22Rv1 (cell line): ENCODE results near the gene TFF3.

Experiments used
- H3K27ac ChIP-seq: fragments of 450-650 bp; 2 replicates; pipeline ENCODE4 v1.5.1; 2017
- CTCF ChIP-seq: fragments of 450-650 bp; IDR thresholded peaks from 2 replicates; pipeline ENCODE4 v1.5.1; 2017; ENCODE audit warnings: mild to moderate bottlenecking
- ZFX ChIP-seq: fragments of 450-650 bp; IDR thresholded peaks from 2 replicates; pipeline ENCODE4 v1.6.1; 2017; ENCODE audit warnings: antibody characterized with exemption, borderline replicate concordance

TFF3 gene

DNA sequence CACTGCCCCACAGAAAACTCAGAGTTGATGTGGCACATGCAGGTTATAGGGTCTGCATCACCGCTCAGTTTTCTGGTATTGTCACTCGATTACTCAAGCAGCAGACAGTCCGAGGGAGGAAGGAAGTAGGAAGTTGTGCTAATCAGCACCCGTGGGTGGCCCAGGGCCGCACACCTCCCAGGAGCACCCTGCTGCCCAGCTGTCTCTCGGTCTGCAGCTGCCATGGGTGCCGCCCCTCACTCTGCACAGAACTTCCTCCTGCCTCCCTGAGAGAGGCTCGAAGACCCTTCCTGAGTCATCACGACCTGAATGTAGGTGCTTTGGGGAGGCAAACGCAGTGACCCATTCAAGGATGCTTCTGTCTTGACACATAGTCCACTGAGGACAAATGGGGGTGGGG lies 4.2 kb upstream of the TFF3 start:
- no peak for TF ChIP-seq CTCF
- no peak for TF ChIP-seq ZFX
- H3K27ac ChIP-seq, result no peak overlapping the region

GRCh38 chr21:42317826-42318746 lies 2.9 kb upstream of the TFF3 start:
- TF ChIP-seq ZFX (no peak), CTCF (no peak)
- no peak overlapping the region for H3K27ac ChIP-seq

DNA sequence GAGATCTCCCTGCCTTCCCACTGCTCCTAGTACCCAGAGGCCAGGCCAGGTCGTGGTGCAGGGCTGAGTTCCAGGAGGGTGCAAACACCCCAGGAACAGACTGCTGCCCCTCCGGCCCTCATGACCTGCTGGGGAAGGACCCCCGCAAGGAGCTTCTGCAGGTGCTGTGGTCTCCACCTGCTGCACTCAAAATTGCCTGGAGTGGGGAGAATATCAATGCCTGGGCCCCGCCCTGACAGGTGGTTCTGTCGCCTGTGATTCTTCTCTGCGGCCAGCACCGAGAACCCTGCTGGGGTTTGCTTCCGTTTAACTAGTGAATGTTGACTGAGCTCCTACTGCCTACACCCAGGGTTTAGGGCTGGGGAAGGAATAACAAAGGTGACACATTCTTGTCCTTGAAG lies 2.1 kb upstream of the TFF3 start:
- no peak overlapping the region for H3K27ac ChIP-seq
- TF ChIP-seq CTCF (no peak), ZFX (no peak)

- no peak overlapping the region for H3K27ac ChIP-seq
- no peak for TF ChIP-seq CTCF
- TF ChIP-seq ZFX, result no peak
Measured at GRCh38 chr21:42316891-42317290, 1.7 kb upstream of the TFF3 start.

DNA sequence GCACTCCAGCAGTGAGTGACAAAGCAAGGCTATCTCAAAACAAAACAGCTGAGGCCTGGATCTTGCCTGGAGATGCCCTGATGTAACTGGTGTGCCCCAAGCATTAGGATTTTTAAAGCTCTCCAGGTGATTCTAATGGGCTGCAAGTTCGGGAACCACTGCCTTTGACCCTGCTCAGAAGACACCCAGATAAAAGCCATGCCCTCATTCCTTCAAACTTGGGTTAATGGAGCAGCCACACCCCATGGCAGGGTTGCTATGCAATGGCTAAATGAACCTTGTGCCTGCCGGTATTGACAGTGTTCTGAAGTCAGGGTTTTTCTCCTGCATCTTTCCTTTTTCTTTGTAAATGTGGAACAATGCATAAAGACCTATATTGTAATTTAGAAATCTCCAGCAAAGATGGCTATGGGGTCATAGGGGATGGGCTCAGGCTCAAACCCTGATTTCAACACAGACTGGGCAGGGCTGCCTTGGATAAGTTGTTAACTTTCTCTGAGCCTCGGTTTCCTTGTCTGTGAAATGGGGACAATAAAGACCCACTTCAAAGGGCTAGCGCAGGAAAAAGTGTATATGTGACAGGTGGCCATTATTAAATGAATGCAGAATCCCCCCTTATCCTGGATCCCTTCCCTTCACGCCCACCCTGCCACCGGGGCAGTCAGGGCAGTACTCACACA lies 453 bp downstream of the TFF3 start:
- H3K27ac ChIP-seq, result no peak overlapping the region
- no peak for TF ChIP-seq ZFX
- no peak for TF ChIP-seq CTCF

DNA sequence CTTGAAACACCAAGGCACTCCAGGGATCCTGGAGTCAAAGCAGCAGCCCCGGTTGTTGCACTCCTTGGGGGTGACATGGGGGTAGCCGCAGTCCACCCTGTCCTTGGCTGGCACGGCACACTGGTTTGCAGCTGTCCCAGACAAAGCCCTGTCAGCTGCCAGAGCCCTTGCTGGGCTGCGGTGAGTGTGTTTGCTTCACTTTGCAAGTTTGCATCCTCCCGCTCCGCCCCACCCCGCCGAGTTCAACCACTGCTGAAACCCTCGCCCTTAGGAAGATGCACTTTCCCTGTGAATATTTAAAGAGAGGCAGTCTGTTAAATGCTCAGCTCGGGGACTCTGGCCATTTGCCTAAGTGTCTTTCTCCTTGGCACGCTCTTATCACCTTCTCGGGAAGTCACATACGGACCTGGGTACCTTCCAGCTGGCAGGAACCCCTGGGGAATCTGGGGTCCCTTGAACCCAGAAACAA lies 1.7 kb downstream of the TFF3 start:
- H3K27ac ChIP-seq, result no peak overlapping the region
- TF ChIP-seq ZFX (no peak), CTCF (no peak)

- no peak overlapping the region for H3K27ac ChIP-seq
- TF ChIP-seq CTCF (no peak), ZFX (no peak)
Measured at GRCh38 chr21:42312626-42313104, 2.5 kb downstream of the TFF3 start.
